Stimulated activated CD4-positive, alpha-beta T cell treated with anti-CD3 and anti-CD28 coated beads, Interleukin-12 subunit alpha, Interleukin-12 subunit beta, amount 100 ng/mL, for 4 hours (primary cell): ENCODE measurements around the gene MYO5C.
"Not testable (repeated sequence)": the region's sequence is repeated elsewhere in the genome, so short reads cannot be mapped to it uniquely, and the experiment has no call there.

ENCODE experiments used
- DNase-seq: peaks from one replicate; pipeline ENCODE4 v3.0.0-alpha.2; 2020

MYO5C gene

DNA sequence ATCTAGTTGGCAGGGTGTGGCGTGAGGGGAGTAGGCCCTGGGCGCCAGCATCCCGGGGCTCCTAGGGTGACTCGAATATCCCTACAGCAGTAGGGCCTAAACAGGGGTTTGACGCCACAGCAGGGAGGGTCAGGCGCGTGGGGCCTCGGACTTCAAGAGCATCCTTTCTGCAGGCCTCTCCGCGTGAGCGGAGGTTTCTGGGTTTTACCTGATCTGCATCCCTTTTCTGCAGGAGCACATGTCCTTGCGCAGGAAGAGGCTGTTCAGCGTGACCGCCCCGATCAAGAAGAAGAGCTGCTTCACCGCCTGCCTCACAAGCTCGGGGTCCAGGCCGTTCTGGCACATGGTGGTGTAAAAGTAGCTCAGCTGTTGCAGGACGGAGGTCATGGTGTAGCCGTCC is 90.9 kb downstream of the MYO5C start:
- no peak for DNase-seq

DNA sequence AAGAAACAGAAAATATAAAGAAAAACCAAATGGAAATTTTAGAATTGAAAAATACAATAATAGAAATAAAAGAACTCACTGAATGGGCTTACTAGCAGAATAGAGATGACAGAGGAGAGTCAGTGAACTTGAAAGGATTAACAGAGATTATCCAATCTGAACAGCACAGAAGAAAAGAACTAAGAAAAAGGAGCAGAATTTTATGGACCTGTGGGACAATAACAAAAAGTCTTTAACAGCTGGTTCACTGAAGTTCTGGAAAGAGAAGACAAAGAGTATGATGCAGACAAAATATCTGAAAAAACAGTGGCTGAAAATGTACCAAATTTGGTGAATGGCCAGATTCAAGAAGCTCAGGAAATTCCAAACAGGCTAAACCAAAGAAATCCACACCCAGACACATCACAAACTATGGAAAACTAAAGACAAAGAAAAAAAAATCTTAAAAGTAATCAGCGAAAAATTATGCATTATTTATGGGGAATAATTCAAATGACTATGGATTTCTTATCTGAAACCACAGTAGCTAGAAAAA is 94.7 kb downstream of the MYO5C start:
- no peak for DNase-seq

DNA sequence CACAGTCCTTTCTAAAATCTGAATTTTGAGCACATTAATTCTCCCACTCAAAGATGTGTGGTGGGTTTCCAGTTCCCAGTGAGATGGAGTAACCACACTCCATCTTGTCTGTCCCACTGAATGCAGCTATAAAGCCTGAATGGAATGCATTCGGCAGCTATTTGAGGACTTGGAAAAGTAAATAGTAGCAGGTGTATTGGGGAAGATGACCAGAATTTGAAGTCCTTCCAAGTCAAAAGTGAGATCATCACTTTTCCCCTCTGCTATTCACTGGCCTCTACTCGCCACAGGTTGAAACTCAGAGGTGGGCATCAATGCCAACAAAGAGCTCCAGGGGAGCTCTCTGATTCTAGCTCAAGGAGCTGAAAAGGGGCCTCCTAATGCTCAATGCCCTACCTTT is 96.3 kb downstream of the MYO5C start:
- no peak for DNase-seq

DNA sequence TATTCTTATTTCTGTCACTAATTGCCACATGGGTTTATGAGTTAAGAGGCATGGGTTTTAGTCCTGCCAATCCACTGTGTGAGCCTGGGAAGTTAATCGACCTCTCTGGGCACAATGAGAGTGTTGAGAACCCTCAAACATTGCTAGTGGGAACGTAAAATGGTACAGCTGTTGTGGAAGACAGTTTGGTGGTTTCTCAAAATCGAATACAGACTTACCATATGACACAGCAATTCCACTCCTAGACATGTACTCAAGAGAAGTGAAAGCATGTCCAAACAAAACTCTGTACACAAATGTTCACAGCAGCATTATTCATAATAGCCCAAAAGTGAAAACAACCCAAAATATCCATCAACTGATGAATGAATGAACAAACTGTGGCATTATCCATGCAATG is 98.7 kb downstream of the MYO5C start:
- no peak for DNase-seq

DNA sequence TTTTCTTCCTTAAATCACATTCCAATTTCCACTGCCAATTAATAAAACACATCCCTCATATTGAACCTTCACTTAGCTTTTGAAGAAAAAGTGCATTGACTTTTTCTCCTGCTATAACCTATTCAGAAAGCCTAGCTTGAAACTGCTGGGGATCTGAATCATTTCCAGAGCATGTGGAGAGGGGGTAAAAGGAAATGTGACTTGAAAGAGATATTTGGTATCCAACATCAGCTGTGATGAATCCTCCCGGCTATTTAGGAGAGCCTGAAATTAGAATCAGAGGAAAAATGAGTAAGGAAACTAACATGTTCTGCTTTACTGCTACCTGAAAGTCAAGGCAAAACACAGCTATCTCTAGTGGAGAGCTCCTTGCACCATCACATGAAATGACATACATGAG is 101.8 kb downstream of the MYO5C start:
- no peak for DNase-seq

DNA sequence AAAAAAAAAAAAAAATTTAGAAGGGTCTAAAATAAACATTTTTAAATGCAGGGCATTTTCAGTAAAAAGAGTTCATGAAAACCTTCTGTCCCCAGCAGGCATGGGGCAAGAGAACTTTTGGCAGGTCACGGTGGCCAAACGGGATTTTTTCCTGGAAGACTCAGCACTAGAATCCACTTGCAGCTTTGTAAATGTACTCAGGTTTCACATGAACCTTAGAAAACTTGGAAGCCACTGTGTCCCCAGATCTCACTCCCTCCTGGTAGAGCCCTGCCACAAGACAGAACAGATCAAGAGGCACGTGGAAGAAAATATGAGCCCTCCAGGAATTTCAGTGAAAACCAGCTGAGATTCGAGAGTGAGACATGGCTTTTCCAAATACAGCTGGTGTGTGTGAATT is 102.3 kb downstream of the MYO5C start:
- DNase-seq, result no peak

DNA sequence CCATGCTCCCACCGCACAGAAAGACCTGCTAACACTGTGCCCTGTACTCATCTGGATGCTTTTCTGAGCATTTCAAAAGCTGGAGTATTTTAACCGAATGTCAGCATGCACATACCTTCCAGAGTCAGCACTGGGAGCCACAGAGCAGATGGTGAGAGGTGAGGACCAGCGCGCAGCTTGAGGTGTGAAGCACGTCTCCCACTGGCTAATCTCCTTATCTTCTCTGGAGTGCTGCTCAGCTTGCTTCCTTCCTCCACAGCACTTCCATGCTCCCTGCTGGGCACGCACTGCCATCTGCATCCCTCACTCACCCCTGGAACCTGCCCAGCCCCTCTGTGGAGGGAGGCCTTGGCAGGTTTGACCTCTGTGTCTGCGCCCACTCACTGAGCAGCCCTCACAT is 104.4 kb downstream of the MYO5C start, which contains the start of gene GNB5:
TSS of gene GNB5 (minus strand) at position 186 of the 400 bp plus-strand sequence. CDS start 6,716 bp downstream, outside the sequence.
- DNase-seq, result no peak

DNA sequence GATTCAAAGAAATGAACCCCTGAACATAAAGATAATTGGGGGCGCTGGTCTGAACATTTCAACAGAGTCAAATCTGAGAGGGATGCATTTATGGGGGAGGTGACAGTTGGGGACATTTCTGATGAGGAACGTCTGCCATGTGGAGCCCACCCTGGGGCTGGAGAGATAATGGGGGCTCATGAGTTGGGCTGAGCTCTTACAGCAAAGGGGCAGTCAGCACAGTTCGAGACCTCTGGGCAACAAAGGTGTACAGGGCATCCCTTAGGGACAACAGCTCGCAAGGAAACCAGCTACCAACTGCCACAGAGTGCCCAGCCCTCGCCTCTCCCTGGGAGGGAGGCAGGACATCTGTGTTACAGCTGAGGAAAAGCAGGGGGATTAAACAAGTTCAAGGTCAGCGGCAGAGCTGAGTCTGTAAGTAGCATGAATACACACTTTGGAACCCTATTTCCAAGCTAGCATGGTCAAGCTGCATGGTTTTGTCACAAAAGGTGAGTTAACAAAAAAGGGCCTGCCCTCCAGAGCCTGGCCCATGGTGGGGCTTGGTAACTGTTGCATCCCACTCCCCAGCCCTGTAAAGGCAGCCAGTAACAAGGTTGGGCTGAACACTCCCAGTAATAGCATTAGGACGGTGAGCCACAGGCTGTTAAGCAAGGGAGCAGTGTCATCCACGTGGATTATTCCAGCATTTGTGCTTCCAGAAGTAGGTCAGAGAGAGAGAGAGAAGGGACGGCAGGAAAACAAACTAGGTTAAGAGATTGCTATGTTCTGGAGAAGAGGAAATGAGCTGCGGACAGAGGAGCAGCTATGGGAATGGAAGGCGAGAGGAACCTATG is 108.7 kb downstream of the MYO5C start:
- no peak for DNase-seq

DNA sequence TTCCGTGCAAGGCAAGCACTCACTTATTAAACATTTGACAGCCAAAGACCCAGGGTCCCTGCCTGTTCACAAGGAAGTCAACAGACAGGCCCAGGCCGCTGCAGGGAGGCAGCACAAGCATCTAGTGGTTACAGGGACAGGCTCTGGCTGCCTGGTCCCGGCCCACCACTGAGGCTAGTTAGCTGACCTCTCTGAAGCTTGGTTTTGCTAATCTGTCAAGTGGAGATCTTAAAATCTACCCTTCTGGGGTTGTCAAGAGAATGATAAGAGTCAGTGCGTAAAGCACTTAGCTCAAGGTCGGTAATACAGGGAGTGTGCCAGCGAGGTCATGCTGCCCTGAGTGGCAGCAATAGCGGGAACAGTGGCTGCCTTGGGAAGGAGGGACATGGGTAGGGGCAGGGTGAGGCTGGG is 110.4 kb downstream of the MYO5C start:
- no peak for DNase-seq

DNA sequence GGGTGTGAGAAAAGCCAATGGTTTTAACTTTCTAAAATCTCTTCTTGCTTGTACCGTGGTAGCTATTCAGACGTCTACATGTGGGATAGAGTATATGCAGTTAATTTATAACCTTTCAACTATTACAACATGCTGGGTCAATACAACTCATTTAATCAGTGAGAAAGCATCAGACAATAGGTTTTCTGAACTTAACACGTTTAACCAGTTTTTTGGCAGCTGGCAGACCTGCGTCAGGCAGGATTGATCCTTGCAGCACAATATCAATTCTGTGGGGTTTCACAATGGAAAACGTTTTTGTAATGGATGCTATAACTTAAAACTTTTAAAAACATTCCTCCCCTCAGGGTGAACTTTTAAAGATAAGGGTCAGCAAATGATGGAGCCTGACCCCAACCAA is 110.9 kb downstream of the MYO5C start:
- DNase-seq, result no peak

DNA sequence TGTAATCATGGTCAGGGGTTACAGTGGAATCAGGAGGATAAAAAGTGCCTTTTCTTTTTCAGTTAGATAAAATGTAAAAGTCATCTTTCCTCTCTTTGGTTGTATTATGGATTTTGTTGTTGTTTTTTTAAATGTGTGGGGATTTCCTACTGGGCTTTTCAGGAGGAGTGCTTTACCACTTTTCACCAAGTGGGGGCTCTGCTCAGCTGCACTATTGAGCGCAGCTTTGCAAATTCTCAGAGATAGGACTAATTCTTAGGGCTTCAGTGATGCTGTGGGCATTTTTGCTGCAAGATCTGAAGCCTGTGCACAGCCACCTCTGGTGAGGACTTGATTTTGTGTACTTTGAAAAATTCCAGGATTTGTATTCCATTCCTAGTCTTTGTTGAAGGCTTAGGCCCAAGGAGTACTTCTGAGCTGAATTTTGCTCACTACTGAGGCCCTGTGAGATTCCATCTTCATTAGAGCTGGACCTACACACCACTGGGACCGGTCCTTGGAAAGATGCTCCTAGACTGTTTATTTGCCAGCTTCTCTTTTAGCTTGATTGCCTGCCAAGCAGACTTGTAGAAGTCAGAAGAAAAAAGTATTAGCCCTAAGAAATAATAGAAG is 111.9 kb downstream of the MYO5C start:
- no peak for DNase-seq

DNA sequence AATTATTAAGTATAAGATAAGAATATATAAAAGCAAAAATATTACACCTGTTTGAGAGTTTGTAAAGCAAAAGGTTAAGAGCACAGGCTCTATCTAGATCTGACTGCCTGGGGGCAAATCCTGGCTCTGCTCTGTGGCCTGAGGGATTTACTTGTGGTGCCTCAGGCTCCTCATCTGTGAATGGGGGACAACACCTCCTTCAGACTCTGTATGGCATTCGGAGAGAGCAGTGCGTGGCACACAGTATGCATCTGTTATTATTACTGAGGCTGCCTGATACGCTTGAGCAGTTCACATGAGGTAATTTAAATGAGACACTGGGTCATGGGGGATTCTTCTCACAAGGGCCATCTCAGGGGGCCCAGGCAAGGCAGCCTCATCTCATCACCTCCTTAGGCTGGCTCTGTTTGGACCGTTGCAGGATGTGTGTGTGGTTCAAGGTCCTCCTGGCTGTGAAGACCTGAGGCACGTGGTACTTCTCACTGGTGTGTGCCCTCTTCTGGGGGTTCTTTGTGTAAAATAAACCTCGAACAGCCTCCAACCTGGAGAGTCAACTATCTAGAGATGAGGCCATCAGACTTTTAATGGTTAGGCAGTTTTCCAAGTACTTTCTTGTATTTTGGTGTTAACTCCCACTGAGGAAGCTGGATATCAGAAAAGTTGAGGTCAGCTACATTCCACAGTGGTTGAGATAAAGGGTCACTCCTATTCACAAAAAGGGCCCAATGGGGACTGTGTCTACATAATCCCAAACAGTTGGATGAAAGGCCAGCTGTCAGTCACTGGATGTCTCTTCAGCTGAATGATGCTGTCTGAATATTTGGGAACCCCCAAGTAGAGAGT is 113.4 kb downstream of the MYO5C start:
- DNase-seq, result no peak

DNA sequence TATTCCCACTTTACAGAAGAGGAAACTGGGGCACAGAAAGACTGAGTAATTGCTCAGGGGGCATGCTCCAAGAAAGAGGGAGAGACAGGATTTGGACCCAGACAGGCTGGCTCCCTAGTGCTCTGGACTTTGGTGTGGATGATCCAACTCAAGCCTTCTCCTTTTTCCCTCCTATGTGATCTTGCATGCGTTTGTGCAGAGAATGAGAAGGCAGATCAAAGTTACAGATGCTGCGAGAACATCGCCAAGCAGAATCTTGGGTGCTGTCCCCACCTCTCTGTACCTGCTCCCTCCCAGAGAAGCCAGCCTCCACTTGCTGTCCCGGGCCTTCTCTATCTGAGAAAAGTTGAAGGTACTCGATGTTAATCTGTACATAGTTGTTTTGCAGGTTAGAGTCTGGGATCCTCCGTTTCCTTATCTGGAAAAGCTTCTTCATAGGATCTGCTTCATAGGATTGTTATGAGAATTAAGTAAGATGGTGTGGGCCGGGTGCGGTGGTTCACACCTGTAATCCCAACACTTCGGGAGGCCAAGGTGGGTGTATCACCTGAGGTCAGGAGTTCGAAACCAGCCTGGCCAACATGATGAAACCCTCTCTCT is 114.7 kb downstream of the MYO5C start:
- no peak for DNase-seq

DNA sequence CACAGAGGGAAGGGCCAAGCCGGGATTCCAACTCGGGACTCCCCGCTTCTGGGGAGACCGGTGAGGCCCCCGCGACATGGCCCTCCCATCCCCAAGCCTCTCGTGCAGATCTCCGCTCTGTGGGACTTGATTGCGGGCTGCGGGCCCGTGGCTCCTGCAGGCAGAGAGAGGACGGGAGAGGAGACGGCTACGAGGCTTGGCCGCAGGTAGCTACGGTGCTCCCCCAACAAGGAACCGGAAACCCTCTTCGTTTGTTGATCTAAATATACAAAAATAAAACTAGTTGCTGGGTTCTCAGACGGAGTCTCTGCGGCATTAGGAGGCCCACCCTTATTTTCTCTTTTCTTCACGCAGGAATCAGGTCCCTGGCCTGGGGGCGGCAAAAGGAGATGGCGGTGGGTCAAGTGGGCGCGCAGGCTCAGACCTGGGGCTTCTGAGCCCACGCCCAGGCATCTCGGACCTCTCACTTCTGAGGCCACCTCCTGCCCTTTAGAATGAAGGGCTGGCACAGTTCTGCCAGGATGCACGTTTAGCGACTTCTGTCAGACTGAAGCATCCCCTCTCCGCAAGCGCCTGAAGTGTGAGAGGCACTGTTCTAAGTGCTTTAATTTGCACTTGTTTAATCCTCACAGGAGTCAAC is 115.3 kb downstream of the MYO5C start:
- DNase-seq, result peak; percentile 16

DNA sequence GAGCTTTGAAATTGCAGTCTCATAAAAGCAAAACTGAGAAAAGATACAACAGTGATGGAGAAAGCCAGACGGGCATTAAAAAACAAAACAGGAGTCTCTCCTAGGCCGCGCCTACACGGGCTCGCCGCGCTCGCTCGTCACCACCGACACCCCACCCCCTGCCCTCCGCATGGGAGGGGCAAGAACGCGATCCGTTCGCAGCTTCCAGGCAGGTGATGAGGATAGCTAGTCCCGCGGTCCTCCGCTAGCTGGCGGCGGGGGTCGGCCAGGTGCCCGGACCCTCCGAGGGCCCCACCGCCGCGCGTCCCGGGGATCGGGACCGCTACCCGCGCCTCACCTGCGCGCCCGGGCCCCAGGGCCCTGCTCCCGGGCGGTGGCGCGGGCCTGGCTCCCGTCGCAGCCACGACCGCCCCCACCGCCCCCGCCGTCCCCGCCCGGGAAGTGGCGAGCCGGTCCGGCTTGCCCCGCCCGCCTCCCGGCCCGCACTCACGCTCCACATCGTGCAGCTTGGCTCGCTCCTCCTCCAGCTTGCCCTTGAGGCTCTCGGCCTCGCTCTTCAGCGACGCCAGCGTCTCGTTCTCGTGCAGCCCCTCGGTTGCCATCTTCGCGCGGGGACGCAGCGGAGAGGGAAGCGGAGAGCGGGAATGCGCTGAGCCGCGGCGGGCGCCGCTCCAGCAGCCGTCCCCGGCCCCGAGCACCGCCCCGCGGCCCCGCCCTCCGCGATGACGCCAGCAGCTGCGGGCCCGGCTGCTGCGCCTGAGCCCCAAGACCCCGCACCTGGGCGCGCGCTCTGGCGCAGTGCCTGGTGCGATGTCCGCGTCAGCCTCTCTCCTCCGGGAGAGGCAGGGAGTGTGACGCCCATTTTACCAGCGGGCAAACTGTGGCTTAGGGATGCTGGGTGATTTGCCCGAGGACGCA is 116.1 kb downstream of the MYO5C start:
- peak; percentile 81 for DNase-seq

DNA sequence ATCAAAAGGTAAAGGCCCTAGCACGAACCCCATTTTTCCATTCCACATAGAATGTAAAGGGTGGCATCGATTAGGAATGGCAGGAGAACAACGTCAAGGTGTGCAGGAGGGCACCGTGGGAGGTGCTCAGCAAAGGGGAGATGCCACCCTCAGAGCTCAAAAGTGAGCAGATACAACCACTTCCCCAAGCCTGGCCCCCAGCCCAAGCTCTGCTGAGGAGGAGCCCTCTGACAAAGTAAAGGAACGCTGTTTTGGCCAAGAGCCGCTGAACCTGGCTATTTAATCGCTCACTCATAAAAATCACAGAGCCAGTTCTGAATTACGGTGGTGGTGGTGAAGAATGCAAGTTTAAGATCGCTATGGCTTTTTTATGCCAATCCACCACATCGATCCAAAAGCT is 116.8 kb downstream of the MYO5C start:
- no peak for DNase-seq

DNA sequence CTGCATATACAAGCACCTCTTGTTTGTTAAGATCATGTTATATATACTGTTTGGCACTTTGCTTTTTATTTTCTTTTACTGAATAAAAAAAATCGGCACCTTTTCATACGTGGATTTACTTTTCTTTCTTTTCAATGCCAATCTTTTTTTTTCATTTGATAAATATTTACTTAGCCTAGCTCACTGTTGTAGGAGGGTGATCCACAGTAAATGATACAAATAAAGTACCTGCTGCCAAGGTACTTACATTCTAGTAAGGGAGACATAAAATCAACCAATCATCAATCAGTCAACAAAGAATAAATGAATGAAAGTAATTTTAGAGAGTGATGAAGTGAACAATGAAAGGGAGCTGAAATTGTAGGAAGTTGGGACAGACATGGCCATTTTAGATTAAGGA is 122.7 kb downstream of the MYO5C start:
- no peak for DNase-seq

DNA sequence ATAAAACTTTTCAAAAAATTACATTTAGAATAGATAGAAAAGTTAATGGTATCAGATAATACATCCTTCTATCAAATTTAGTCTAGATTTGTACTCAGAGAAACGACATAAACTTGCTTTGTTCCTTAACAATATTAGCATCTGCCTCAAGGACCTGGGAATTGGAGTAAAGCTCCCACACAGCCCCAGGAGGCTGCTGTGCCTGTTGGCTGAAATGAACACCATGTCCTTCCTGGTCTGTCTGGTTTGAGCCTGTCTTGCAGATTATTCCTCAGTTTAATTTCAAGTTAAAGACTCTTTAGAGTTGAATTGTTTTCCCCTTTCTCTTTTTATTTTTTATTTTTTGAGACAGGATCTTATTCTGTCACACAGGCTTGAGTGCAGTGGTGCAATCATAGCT is 123.8 kb downstream of the MYO5C start:
- DNase-seq, result no peak

DNA sequence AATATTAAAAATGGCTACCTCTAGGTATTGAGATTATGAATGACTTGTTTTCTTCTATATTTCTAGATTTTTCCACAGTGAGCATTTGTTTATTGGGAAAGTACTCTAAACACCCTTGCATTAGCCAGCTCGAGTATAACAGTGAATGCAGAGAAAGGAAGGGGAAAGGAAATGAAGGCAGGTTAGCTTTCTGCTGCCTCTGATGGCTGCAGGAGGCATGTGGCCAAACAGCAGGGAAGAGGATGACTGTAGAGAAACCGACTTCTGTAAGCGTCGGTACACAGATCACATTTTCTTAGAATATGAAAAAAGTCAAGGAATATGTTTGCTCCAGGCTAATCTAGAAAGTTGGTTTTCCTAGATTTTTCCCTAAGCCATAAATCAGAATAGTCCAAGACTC is 124.2 kb downstream of the MYO5C start:
- no peak for DNase-seq

DNA sequence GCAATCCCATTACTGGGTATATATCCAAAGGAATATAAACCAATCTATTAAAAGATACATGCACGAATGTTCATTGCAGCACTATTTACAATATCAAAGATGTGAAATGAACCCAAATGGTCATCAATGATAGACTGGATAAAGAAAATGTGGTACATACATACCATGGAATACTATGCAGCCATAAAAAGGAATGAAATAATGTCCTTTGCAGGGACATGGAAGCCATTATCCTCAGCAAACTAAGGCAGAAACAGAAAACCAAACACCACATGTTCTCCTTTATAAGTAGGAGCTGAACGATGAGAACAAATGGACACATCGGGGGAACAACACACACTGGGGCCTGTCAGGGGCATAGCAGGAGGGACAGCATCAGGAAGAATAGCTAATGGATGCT is 125.4 kb downstream of the MYO5C start:
- DNase-seq, result not testable (repeated sequence)

DNA sequence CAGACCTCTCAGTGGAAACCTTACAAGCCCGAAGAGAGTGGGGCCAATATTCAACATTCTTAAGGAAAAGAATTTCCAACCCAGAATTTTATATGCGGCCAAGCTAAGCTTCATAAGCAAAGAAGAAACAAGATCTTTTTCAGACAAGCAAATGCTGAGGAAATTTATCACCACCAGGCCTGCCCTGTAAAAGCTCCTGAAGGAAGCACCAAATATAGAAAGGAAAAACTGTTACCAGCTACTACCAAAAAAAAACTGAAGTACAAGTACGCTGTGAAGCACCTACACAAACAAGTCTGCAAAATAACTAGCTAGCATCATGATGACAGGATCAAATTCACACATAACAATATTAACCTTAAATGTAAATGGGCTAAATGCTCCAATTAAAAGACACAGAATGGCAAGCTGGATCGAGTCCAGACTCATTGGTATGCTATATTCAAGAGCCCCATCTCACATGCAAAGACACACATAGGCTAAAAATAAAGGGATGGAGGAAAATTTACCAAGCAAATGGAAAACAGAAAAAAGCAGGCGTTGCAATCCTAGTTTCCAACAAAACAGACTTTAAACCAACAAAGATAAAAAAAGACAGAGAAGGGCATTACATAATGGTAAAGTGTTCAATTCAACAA is 130.0 kb downstream of the MYO5C start:
- DNase-seq, result not testable (repeated sequence)
